Transverse colon (tissue), 4 donors: ENCODE measurements around the gene DPM2. TPM values are rescaled to one million over a fixed set of nuclear protein-coding genes. Genes with fewer than 3 reads are reported as not detected.

Experiments
- DNase-seq: peaks from one replicate; pipeline ENCODE4 v3.0.0-alpha.2; 2019
- H3K27ac ChIP-seq, 4 donors: fragments of 200-600 bp; sonication (generic); 2 replicates each; pipeline ENCODE4 v1.5.1; 2016 to 2018; ENCODE audit warnings: inconsistent platforms in 4 of 4
- H3K27me3 ChIP-seq: fragments of 200-600 bp; sonication (generic); 2 replicates; pipeline ENCODE4 v1.5.1; 2017; ENCODE audit warnings: inconsistent platforms
- H3K36me3 ChIP-seq, 4 donors: fragments of 200-600 bp; sonication (generic); 2 replicates each; pipeline ENCODE4 v1.5.1; 2017 to 2019; ENCODE audit warnings: inconsistent platforms in 4 of 4
- H3K4me1 ChIP-seq, 4 donors: fragments of 200-600 bp; sonication (generic); 2 replicates each; pipeline ENCODE4 v1.5.1; 2017 to 2020; ENCODE audit warnings: inconsistent platforms in 4 of 4
- H3K4me3 ChIP-seq, 4 donors: fragments of 200-600 bp; sonication (generic); 1 replicate in 1 of 4; 2 replicates in 3 of 4; pipeline versions ENCODE4 v1.5.1 to v1.6.1; 2017 to 2019; ENCODE audit warnings: inconsistent platforms in 4 of 4
- H3K9me3 ChIP-seq, 2 donors: fragments of 200-600 bp; sonication (generic); 2 replicates each; pipeline ENCODE4 v1.5.1; 2017 to 2019; ENCODE audit warnings: inconsistent platforms in 2 of 2
- EP300 ChIP-seq: sonication (generic); formaldehyde crosslinking; IDR thresholded peaks from one replicate; pipeline ENCODE4 v1.6.1; 2017; ENCODE audit warnings: antibody characterized with exemption, low read depth
- POLR2A ChIP-seq: fragments of 450-650 bp; IDR thresholded peaks from one replicate; pipeline ENCODE4 v1.6.1; 2016; ENCODE audit warnings: antibody characterized with exemption, mild to moderate bottlenecking, moderate library complexity
- POLR2AphosphoS5 ChIP-seq, 3 donors: sonication (generic); formaldehyde crosslinking; IDR thresholded peaks; one replicate each; pipeline ENCODE4 v1.6.1; 2016; ENCODE audit warnings: antibody characterized with exemption in 3 of 3
- WGBS, 2 donors: methylation state at CpG; one replicate each; pipeline ENCODE4 v1.1.5; 2018; ENCODE audit warnings: low coverage in 1 of 2; 5-methylcytosine and 5-hydroxymethylcytosine counted together
- in situ Hi-C, 4 donors: fragments of 200-750 bp; cut with MboI; loops; one replicate each; pipeline versions ENCODE4 v1.15.0 to v1.15.1; 2017; ENCODE audit warnings: low sequenced_read_pairs in 3 of 4, low pct_ligation_motif_present in 1 of 4, low pct_unique_long_range_greater_than_20kb in 1 of 4
- intact Hi-C: fragments of 100-400 bp; cut with DNase I; formaldehyde crosslinking; loops from one replicate; pipeline ENCODE4 v1.15.1; 2023; ENCODE audit warnings: low total_unique reads
- total RNA-seq, 4 donors: library from RNA; depleted of rRNA; stranded (reverse); fragments of >200 nt; gene quantifications; one replicate each; pipeline ENCODE4 v1.1.0, GENCODE V29; 2016
- TF ChIP-seq, protein P1 (sequence below), 5 experiments: fragments of 200-600 bp in 3 of 5; fragments of 450-650 bp in 2 of 5; sonication (generic) in 3 of 5; IDR thresholded peaks; 1 replicate in 2 of 5; 2 replicates in 3 of 5; pipeline ENCODE4 v1.5.1; 2016 to 2017; ENCODE audit warnings: antibody characterized with exemption in 5 of 5, inconsistent platforms in 3 of 5, mild to moderate bottlenecking in 2 of 5, moderate library complexity in 1 of 5

DPM2 gene
- total RNA-seq, 4 donors from 2014 or later, result 20.6 to 249 (median 26.3) TPM

DNA sequence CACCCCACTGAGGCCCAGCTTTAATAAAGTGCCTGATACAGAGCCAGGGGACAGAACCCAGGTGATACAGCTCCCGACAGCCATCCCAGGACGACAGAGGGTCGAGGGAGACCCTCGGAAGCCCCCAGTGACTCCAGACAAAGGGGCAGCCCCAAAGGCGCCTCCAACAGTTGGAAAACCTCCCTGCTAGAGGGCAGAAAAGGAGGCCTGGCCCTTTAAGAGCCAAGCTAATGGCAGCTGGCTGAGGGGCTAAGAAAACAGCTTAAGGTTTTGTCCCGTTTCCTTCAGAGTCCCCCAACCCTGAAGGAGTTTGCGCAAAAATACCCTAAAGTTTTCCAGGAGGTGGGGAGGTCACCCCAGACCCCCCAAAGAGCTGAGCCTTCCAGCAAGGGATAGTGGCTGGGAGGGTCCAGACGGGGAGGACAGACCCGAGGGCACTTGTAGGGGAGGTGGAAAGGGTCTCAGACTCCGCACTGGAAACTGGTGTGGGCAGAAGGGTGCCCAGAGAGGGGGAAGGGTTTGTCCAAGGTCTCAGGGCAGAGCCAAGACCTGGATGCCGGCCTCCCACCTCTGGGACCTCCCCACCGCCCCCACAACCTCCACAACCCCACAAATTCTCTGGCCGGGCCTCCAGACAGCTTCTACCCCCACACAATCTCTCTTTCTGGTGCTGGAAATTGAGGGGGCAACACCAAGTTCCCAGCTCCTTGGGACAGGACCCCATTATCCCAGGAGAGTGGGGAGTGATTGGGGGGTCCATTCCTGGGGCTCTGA, 52.0 kb downstream of the DPM2 start:
- Histone ChIP-seq H3K27me3 (no peaks in the 10 kb centered on the region), H3K27ac (no peak overlapping the region), H3K4me1 (no peaks in the 10 kb centered on the region), H3K4me3 (no peak overlapping the region), H3K36me3 (peaks cover 0 to 12% (median 5%) of the 10 kb centered on the region in 4 donors), H3K9me3 (no peaks in the 10 kb centered on the region)
- no peak for DNase-seq
- TF ChIP-seq, protein P1, sequence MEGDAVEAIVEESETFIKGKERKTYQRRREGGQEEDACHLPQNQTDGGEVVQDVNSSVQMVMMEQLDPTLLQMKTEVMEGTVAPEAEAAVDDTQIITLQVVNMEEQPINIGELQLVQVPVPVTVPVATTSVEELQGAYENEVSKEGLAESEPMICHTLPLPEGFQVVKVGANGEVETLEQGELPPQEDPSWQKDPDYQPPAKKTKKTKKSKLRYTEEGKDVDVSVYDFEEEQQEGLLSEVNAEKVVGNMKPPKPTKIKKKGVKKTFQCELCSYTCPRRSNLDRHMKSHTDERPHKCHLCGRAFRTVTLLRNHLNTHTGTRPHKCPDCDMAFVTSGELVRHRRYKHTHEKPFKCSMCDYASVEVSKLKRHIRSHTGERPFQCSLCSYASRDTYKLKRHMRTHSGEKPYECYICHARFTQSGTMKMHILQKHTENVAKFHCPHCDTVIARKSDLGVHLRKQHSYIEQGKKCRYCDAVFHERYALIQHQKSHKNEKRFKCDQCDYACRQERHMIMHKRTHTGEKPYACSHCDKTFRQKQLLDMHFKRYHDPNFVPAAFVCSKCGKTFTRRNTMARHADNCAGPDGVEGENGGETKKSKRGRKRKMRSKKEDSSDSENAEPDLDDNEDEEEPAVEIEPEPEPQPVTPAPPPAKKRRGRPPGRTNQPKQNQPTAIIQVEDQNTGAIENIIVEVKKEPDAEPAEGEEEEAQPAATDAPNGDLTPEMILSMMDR (IDR thresholded peaks at IDR 0.05), result no peak
- TF ChIP-seq EP300 (no peak), POLR2A (no peak), POLR2AphosphoS5 (IDR thresholded peaks at IDR 0.05) (no peak)
- 74% methylated on average over 13 of the region's 13 CpGs; no CpG with 5 or more reads in 1 of the 2 donors for WGBS, 2 donors
- in situ Hi-C loops, result no loop called here
- intact Hi-C loops, result no loop called here

Other genes starting within 250 kb of the DPM2 start
- gene CFAP157, start 230.9 kb downstream of the DPM2 start, total RNA-seq, result not detected
- gene PTRH1, start 222.2 kb downstream of the DPM2 start, total RNA-seq, result 1 to 10 TPM; 2.4 to 9.7 (median 6.2) TPM
- gene TTC16, start 221.8 kb downstream of the DPM2 start, total RNA-seq, result not detected
- 100 to 1,000 TPM in 1 of 4 donors, 10 to 100 TPM in 3; 31.4 to 126 (median 48.1) TPM for gene TOR2A, start 202.6 kb downstream of the DPM2 start, total RNA-seq
- 10 to 100 TPM in 1 of 4 donors, 1 to 10 TPM in 3; 2.6 to 10.1 (median 3.9) TPM for gene SH2D3C, start 159.2 kb downstream of the DPM2 start, total RNA-seq
- gene CDK9, start 151.8 kb downstream of the DPM2 start, total RNA-seq, result 10 to 100 TPM; 32.6 to 78.9 (median 49.3) TPM
- 100 to 1,000 TPM in 1 of 4 donors, 10 to 100 TPM in 3; 31.4 to 144 (median 74.8) TPM for gene FPGS, start 135.0 kb downstream of the DPM2 start, total RNA-seq
- 10 to 100 TPM; 10.6 to 23.9 (median 17.0) TPM for gene ENG, start 83.2 kb downstream of the DPM2 start, total RNA-seq
- 100 to 1,000 TPM in 1 of 4 donors, 10 to 100 TPM in 3; 24.7 to 110 (median 62.4) TPM for gene AK1, start 60.2 kb downstream of the DPM2 start, total RNA-seq
- gene ST6GALNAC6, start 38.3 kb downstream of the DPM2 start, total RNA-seq, result 10 to 100 TPM; 41.0 to 80.4 (median 75.7) TPM
- 10 to 100 TPM; 16.7 to 66.1 (median 47.3) TPM for gene ST6GALNAC4, start 20.8 kb downstream of the DPM2 start, total RNA-seq
- gene PIP5KL1, start 7.1 kb downstream of the DPM2 start, total RNA-seq, result 1 to 10 TPM in 1 of 4 donors, not detected in 3; 4.6 TPM
- gene EEIG1, start 43.1 kb upstream of the DPM2 start, total RNA-seq, result 100 to 1,000 TPM in 2 of 4 donors, 10 to 100 TPM in 2; 77.0 to 230 (median 96.7) TPM
- 10 to 100 TPM in 3 of 4 donors, under 1 TPM in 1; 0.60 to 23.2 (median 14.0) TPM for gene NAIF1, start 129.5 kb upstream of the DPM2 start, total RNA-seq
- gene SLC25A25, start 130.4 kb upstream of the DPM2 start, total RNA-seq, result 10 to 100 TPM; 25.5 to 35.5 (median 32.5) TPM
- 100 to 1,000 TPM; 109 to 434 (median 164) TPM for gene PTGES2, start 189.9 kb upstream of the DPM2 start, total RNA-seq
- 100 to 1,000 TPM in 1 of 4 donors, 10 to 100 TPM in 2, 1 to 10 TPM in 1; 8.6 to 115 (median 37.3) TPM for gene LCN2, start 211.6 kb upstream of the DPM2 start, total RNA-seq
- gene BBLN, start 222.4 kb upstream of the DPM2 start, total RNA-seq, result 100 to 1,000 TPM in 3 of 4 donors, 10 to 100 TPM in 1; 97.3 to 178 (median 149) TPM